NCI-H1694 (cell line): Measurements from ENCODE around the gene RPUSD1.
"Not testable (repeated sequence)": the region's sequence is repeated elsewhere in the genome, so short reads cannot be mapped to it uniquely, and the experiment has no call there.

Experiments used
- DNase-seq: peaks from one replicate; lab custom pipeline; 2025; lab: John Stamatoyannopoulos, UW

RPUSD1 gene, protein sequence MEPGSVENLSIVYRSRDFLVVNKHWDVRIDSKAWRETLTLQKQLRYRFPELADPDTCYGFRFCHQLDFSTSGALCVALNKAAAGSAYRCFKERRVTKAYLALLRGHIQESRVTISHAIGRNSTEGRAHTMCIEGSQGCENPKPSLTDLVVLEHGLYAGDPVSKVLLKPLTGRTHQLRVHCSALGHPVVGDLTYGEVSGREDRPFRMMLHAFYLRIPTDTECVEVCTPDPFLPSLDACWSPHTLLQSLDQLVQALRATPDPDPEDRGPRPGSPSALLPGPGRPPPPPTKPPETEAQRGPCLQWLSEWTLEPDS

DNA sequence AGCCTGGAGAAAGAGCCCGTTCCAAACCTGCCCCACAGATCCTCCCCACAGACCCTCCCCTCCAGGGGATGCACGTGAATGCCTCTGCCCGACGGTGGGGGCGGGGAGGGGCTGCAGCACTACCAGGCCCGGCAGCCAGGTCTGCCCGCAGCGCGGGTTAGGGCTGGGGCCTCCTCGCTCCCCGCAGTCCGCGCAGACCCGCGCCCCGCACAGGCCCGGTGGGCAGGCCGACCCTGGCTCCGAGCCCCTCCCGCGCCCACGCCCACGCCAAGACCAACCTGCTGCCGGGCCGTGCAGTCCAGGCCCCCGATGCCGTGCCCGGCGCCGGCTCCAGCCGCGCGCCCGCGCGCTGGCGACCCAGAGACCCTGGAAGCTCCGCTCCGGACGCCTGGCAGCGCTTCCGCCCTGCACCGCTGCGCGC is at the start of gene RPUSD1:
TSS of gene RPUSD1 (minus strand) at position 404 of the 421 bp plus-strand sequence. CDS start 644 bp downstream, outside the sequence.
- no peak for DNase-seq

DNA sequence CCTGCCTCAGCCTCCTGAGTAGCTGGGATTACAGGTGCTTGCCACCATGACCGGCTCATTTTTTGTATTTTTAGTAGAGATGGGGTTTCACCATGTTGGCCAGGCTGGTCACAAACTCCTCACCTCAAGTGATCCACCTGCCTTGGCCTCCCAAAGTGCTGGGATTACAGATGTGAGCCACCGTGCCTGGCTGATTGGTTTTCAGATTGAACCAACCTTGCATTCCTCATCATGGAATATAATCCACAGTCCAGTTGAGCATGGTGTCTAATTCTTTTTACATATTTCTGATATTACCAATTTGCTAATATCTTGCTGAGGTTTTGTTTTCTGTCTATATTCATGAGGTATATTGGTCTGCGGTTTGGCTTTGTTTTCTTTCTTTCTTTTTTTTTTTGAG is 48.6 kb upstream of the RPUSD1 start:
- DNase-seq, result not testable (repeated sequence)

DNA sequence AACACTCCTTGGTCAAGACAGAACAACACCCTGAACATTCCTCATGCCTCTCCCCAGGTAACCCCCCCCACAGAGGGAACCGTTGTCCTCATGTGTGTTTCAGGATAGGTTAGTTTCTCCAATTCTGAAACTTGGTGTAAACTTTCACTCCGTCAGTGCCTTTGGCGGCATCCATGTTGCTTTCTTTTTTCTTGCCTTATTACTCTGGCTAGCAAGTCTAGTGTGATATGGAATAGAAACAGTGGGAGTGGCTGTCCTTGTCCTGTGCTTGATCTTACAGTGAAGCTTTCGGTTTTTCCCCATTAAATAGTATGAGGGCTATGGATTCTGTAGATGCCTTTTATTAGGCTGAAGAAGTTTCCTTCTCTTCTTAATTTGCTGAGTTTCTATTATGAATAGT is 48.0 kb upstream of the RPUSD1 start:
- no peak for DNase-seq

DNA sequence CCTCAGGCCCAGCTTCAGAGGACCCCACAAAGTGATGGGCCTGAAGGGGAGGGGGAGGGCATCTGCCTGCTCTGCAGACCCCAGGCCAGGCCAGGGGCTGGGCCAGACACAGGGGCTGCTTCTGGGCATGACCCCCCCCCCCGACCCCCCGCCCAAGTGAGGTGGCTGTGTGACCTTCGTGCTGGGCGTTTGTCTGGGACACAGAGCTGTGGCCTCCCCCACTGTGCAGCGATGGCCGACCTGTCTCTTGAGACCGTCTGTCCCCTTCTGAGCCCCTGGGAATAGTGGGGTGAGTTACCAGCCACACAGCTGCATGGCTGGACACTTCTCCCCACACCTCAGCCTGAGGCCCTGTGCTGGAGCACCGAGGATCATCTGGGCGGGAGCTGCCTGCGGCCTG is 47.2 kb upstream of the RPUSD1 start:
- DNase-seq, result no peak

DNA sequence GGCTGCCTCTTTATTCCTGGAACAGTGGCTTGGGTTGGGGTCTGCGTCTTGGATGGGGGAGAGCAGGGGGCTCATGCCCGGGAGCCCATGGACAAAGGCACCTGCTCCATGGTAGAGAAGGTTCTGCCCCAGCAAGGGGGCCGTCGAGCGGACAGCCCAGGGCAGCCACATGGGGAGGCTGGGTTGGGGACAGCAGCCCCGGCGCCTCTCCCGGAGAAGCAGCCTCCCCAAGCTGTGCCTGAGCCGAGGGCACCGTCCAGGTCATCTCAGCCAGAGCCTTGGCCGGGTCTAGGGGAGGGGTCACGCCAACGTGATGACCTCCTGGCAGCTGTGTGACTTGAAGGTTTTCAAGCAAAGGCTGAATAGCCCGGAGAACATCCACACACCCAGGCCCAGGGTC is 45.2 kb upstream of the RPUSD1 start:
- no peak for DNase-seq

DNA sequence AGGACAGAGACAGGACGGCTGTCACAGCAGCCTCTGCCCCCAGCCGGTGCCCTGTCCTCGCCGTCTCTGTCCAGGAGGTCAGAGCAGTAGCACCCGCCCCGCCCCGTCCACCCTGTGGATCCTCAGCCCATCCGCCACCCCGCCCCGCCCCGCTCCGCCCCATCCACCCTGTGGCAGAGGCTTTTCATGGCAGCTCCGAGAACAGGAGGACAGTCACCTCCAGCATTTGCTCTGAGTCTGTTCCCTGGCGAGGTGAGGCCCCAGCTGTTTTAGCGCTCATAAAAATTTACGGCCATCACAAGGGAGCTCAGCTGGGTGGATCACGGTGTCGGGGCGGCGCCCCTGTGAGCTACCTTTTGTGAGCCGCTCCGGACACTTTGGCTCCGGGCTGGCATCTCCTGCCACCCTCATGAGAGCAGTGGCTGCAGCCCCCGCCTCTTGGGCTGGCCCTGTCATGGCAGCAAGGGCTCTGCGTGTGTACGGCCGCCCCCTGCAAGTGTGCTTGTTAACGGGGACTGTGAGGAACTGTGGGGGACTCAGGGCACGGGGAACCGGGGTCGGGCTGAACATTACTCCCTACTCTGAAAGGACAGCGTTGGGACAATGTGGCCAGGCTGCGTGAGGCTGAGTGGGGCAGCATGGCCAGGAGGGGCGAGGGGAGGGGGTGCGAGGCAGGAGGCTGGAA is 44.6 kb upstream of the RPUSD1 start:
- no peak for DNase-seq

DNA sequence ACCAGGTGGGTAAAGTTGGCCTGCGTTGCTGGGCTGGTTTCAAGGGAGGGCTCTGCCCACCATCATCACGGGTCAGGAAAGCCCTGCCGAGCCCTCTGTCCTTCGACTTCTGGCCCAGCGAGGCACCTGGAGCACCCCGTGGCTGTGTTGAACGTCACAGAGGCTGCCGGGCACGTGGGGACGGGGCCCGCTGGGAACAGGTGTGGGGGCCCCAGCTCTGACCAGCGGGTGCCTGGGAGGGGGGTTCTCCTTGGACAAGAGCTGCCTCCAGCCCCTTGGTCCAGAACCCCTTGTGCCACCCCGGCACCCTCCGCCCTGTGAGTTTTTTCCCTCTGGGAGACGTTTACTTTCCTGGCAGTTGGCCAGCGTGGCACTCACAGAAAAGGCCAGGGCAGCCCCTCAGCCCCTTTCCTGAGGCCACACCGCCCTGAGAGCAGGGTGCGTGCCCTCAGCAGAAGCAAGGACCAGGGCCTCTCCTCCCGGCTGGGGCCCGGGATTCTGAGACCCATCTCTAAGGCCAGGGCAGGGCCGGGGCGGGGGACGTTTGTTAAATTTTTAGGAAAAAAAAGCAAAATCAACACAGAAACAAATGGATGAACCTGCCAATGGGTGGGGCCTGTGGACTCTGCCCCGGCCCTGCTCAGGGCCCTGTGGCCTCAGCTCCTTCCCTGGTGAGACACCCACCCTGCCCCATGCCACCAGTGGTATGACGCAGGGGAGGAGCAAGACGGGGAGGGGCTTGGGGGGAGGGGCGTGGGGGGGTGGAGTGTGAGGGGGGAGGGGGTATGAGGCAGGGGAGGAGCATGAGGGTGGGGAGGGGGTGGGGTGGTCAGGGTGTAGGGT is 43.6 kb upstream of the RPUSD1 start:
- no peak for DNase-seq

DNA sequence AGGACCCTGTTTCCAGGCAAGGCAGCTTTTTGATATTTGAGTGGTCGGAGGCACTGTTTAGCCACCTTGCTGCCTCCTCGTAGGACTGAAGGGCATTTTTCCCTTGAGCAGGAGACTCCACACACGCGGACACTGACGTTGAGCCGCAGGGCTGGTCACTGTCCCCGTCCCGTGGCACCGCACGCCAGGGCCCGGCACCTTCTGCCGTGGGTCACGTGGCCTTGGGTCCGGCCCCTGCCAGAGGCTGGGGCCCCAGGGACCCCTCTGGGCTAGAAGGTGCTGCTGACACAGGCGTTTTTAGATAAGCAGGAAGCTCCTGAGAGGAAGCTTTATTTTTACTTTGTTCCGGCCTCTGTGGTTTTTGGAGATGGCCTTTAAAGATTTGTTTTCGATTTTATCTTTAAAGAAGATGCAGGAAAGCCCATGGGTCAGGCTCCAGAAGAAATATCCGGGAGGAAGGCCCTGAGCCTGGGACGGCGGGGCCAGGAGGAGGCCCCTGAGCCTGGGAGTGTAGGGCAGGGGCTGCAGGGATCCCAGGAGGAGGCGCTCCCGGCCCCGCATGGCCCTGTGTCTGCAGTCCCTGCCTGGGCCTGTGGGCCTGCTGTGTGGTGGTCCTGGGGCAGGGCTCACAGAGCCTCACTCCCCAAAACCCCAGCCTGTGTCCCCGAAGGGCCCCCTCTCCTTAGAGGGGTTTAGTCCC is 42.8 kb upstream of the RPUSD1 start:
- no peak for DNase-seq

DNA sequence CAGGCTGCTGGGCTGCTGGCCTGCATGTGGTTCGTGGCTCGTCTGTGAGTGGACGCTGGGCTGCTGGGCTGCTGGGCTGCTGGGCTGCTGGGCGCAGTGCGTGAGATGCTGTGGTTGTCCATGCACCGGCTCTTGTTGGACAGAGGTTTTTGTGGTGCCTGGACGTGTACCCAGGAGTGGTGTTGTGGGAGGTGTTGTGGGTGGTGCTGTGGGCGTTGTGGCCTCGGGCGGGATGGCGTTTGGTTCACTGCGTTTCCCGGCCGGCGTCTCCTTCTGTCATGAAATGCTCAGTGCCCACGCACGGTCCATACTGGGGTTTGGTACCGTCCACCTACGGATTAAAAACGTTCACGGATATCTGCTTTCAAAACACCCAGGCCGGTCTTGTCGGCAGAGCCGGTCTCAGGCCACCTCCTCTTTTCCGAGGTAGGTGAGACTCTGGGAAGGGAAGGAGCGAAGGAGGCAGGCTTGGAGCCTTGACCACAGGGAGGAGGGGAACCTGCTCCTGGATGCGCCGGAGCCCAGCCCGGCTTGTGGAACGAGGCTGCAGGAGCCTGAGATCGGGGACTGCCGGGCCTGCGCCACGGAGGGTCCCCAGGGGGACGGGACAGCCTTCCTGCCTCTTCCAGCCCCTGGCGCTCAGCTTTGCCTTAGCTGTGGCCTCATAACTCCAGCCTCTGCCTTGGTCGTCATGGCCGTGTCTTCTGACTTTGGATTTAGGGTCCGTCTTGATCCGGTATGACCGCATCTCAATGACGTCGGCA is 42.1 kb upstream of the RPUSD1 start:
- DNase-seq, result no peak

DNA sequence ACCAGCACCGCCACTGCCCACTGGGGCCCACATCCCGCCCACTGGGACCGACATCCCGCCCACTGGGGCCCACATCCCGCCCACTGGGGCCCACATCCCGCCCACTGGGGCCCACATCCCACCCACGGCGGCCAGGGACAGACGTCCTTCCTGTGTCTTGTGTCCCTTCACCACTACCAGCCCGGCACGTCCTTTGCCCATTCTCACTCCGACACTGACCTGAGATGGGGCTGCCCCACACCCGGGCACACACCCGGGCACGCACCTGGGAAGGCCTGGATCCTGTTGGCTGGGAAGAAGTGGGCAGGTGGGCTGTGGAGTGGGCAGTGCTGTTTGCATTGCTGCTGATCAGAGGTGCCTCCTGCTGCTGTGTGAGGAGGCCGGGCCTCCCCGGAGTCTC is 40.7 kb upstream of the RPUSD1 start:
- DNase-seq, result no peak

DNA sequence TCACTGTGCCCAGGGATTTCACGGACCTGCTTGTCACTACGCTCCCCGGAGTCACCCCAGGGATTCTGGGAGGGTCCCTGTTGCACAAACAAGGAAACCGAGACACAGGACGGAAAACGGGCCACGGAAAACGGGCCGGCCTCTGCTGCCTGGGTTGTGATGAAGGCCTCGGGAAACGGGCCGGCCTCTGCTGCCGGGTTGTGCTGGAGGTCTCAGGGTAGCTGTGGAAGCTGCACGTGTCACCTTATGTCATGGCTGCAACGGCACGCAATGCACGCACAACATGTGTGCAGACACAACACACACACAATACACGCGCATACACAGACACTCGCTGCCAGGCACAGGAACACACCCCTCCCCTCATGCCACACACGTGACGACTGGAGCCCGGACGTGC is 39.3 kb upstream of the RPUSD1 start:
- DNase-seq, result no peak

DNA sequence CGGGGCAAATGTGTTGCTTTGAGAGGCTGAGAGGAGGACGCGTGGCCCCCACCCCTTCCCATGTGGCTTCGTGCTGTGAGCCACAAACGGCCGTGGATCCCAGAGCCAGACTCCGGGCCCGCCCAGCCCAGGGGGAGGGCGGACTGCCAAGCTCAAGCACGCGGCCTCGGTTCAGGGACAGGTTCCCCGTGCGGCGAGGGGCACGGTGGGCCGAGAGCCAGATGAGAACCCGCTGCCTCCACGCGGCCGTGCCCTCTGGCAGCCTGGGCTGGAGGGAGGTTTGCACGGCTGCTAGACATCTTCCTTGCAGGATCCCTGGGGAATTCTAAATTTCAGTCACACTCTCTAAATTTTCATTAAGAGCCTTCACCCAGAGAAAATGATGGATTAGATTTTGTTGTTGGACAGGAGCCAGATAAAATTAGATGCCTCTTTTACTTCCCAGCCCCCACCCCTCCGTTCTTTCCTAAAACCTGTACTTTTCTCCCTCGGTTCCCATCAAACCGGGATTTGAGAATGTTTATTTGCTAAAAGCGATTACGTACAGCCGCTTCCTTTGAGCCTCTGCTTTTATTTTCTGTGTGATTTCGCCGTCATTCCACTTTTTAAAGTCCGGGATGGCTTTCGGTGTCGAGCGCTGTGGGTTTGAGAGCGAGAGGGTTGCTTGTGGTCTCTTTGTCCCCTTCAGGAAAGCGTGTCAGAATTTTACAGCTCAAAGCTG is 37.3 kb upstream of the RPUSD1 start:
- DNase-seq, result no peak

DNA sequence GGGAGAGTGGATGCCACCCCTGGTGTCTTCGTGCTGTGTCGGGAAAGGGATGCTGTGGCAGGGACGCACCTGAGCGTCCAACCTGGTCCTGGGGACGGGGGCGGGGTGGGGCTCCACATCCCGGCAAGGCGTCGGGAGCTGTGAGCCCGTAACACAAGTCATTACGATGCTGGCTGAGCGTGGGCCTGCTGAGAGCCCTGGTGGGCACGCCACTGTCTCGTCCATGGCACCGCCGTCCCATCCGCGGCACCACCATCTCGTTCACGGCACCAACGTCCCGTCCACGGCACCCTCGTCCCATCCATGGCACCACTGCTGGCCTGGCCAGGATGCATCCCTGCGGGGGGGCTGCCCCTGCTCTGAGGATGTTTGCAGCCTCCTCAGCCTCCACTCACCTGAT is 36.4 kb upstream of the RPUSD1 start:
- no peak for DNase-seq

DNA sequence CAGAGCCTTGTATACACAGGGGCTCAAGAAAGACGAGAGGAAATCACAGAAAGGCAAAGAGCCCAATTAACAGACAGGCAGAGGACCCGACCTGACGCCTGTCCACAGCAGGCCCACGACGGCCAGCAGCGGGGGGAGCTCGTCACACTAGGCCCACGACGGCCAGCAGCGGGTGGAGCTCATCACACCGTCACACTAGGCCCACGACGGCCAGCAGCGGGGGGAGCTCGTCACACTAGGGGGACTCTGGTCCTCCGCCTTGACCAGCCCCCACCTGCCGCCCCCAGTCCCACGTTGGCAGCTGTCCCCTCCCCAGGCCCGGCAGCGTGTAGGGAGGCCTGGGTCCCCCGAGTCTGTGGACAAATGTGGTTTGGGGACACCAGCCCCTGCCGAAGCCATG is 36.0 kb upstream of the RPUSD1 start:
- DNase-seq, result no peak

DNA sequence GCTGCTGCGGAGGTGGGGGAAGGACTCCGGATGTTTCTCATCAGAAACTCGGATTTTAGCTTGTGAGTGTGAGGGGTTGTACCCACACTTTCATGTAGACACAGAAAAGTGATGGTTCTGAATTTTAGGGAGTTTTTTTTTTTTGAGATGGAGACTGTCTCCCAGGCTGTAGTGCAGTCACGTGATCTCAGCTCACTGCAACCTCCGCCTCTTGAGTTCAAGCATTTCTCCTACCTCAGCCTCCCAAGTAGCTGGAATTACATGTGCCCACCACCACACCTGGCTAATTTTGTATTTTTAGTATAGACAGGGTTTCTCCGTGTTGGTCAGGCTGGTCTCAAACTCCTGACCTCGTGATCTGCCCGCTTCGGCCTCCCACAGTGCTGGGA is 34.7 kb upstream of the RPUSD1 start:
- no peak for DNase-seq

DNA sequence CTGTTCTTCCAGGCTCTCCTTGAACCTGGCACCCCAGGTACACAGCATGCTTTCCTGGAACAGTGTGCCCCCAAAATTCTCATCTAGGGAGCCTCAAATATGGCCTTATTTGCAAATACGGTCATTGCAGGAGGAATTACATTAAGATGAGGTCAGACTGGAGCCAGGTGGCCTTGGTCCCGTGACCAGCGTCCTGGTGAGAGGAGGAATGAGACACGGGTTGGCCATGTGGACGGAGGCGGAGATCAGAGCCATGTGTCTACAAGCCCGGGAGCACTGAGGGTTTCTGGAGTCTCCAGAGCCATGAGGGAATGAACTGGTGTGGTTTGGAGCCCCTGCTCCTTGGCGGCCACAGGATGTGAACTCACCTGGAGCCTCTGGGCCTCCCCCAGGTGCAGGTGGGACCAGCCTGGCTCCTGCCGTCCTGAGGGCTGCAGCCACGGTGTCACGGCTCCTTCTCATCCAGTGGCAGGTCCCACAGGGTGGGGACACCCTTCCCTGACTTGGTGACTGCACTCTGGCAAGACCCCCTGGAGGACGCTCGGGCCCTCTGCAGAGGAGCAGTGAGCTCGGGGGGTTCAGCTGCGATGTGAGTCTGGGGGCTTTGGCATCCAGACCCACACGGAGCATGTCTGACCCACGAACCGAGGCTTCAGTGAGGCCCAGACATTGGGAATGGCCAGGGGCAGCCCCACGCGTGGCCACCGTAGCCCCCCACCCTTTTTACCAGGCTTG is 34.2 kb upstream of the RPUSD1 start:
- DNase-seq, result no peak

DNA sequence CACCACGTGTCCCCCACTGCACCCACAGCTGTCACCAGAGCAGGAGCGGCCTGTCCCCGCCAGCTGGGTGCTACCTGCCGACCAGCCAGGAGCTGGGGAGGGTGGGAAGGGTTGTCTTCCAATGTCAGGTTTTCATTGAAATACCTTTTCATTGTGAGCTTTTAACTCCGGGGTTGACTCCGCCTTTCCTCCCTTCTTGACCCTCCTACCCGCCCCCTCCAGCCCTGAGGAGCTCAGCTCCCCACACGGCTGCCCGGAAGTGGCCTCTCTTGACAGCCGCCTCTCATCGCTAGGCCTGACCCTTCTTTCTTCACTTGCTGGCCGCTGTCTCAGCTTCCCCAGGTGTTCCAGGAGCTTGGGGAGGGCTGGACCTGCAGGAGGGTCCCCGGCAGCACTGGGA is 33.6 kb upstream of the RPUSD1 start:
- no peak for DNase-seq

DNA sequence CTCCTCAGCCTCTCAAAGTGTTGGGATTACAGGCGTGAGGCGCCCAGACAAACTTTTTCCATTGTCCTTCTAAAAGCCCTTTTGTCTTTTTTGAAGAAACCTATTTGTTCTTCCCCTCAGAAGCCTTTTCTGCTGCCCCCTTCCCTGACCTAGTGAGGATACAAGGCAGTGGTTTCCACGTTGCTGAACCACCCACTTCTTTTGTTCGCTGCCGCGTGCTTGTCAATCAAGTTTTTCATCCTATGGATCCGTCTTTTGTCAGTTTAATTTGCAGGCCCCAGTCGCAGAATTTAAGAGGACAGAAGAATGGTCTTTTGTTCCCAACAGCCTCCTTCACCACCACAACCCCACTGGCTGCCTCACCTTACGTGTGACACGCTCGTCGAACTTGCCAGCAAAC is 32.6 kb upstream of the RPUSD1 start:
- DNase-seq, result no peak

DNA sequence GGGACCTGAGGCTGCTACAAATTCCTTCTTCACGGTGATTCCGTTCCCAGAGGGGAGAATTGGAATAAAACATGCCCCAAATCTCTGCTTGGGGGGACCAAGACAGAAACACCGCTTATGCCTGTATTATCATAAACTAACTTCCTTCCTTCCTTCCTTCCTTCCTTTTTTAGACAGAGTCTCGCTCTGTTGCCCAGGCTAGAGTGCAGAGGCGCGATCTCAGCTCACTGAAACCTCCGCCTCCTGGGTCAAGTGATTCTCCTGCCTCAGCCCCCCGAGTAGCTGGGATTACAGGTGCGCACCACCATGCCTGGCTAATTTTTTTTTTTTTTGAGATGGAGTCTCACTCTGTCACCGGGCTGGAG is 31.8 kb upstream of the RPUSD1 start:
- not testable (repeated sequence) for DNase-seq

DNA sequence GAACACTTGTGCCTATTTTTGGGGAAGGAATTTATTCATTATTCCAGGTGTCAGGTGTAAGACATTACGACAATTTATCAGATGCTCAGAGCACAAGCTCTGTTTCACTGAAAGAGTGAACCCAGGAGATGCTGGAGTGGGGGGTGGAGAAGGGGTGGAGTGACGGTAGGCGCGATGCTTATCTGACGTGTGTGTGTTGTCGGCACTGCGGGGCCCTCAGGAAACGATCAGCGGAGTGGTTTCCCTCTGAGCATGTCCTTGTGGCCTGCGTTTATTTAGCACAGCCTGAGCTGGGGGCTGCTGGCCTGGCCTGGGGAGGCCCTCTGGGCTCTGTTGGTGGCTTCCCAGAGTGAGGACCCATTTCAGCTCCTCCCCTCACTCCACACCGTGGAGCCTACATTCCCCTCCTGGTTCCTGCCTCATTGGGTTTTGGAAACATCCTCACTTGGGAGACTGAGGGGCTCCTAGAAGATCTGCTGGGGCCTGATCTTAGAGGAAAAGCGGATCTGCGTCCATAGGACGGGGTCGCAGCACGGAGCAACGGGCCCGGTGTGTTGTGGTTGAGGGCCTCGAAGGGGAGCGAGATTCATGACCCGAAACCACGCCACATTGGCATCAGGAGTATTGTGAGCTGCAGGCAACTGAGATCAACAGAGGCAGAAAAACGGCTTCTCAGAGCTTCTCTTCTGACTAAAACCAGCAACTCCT is 31.3 kb upstream of the RPUSD1 start:
- DNase-seq, result no peak
